Measurements from ENCODE around the gene LRRC37B.
"Not testable (repeated sequence)": the region's sequence is repeated elsewhere in the genome, so short reads cannot be mapped to it uniquely, and the experiment has no call there.

The LRRC37B gene

DNA sequence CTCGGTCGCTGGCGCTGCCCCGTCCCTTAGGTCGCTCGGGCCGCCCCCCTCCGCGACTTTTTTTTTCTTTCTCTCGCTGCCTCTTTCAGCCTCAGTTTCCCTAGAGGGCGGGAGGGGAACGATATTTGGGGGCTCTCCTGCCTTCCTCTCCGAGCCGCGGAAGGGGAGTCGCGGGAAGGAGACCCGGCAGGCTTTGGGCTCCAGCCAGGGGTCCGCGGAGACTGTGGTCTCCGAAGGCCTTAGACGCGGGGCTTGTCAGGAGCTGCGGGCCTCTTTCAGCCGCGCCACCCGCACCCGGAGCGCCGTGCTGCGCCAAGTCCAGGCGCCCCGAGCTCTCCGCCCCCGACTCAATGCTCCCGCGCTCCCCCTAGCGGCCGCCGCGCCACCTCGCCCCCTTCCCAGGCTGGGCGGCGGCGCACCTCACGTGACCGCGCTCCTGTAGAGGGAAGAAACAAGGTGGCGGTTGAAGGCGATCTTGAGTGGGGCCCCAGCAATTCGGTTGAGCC lies at the start of gene LRRC37B:
Gene LRRC37B (plus strand): TSS at position 427 of the 506 bp plus-strand sequence. CDS start 14,010 bp downstream, outside the sequence.
- peak; percentile 88 for DNase-seq (ENCODE audit: low spot score)

DNA sequence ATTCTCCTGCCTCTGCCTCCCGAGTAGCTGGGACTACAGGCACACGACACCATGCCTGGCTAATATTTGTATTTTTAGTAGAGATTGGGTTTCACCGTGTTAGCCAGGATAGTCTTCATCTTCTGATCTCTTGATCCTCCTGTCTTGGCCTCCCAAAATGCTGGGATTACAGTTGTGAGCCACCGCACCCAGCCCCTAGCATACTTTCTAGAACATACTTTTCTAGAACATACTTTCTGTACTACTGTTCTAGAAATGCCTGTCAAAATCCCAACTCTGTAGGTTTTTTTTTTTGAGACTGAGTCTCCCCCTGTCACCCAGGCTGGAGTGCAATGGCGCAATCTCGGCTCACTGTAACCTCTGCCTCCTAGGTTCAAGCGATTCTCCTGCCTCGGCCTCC lies 43.1 kb upstream of the LRRC37B start:
- DNase-seq (ENCODE audit: low spot score): not testable (repeated sequence)

DNA sequence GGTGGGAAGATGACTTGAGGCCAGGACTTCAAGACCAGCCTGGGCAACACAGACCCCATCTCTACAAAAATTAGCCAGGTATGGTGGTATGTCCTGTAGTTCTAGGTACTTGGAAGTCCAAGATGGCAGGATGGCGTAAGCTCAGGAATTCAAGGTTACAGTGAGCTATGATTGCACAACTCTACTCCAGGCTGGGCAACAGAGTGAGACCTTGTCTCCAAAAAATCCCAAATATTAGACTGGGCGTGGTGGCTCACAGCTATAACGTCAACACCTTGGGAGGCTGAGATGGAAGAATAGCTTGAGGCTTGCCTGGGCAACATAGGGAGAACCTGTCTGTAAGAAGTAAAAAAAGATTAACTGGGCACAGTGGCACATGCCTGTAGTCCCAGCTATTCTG lies 39.5 kb upstream of the LRRC37B start:
- DNase-seq (ENCODE audit: low spot score): no peak

DNA sequence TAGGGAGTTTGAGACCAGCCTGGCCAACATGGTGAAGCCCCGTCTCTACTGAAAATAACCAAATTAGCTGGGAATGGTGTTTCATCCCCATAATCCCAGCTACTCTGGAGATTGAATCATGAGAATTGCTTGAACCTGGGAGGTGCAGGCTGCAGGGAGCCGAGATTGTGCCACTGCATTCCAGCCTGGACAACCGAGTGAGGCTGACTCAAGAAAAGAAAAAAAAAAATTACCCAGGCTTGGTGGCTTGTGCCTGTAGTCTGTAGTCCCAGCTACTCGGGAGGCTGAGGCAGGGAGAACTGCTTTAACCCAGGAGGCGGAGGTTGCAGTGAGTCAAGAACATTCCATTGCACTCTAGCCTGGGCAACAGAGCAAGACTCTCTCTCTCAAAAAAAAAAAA lies 36.8 kb upstream of the LRRC37B start:
- not testable (repeated sequence) for DNase-seq (ENCODE audit: low spot score)

DNA sequence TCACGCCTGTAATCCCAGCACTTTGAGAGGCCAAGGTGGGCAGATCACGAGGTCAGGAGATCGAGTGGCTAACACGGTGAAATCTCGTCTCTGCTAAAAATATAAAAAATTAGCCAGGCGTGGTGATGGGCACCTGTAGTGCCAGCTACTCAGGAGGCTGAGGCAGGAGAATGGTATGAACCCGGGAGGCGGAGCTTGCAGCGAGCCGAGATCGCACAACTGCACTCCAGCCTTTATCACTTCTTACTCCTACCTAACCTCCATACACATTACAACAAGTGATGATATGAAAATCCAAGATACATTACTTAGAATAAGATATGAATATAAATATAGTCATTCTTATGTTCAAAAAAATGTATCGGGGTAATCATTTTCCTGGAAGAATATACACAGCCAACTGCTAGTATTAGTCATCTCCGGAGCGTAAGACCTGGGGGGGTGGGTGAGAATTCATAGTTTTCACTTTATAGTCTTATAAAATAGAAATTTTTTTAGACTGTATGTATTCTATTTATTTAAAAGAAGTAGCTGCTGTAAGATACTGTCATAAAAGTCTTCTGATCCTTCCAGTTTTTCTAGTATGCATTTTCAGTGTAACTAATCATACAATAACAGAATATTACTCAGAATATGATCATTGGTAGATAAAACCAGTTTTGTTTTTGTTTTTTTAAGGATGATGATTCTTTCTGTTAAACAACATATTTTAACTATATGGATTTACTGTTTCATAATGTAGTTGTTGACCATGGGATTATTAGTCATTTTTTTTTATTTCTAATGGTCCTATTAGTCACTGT lies 32.7 kb upstream of the LRRC37B start:
- DNase-seq (ENCODE audit: low spot score): not testable (repeated sequence)

DNA sequence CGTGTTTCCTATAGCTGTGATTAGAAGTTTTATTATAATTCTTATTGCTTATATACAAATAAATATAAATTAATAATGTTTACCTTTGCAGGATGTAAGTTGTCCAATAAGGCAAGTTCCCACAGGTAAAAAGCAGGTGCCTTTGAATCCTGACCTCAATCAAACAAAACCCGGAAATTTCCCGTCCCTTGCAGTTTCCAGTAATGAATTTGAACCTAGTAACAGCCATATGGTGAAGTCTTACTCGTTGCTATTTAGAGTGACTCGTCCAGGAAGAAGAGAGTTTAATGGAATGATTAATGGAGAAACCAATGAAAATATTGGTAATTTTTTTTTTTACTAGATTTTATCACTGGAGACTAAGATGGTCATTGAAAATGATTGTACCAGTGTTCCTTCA lies 31.8 kb upstream of the LRRC37B start:
- not testable (repeated sequence) for DNase-seq (ENCODE audit: low spot score)

DNA sequence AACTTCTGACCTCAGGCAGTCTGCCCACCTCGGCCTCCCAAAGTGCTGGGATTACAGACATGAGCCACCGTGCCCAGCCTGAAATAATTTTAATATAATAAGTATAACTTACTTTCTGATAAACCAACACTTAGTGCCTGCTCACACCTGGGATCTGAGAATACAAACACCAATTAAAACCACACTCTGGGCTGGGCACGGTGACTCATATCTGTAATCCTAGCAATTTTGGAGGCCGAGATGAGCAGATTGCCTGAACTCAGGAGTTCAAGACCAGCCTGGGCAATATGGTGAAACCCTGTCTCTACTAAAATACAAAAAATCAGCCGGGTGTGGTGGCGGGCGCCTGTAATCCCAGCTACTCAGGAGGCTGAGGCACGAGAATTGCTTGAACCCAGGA lies 15.4 kb upstream of the LRRC37B start:
- not testable (repeated sequence) for DNase-seq (ENCODE audit: low spot score)

DNA sequence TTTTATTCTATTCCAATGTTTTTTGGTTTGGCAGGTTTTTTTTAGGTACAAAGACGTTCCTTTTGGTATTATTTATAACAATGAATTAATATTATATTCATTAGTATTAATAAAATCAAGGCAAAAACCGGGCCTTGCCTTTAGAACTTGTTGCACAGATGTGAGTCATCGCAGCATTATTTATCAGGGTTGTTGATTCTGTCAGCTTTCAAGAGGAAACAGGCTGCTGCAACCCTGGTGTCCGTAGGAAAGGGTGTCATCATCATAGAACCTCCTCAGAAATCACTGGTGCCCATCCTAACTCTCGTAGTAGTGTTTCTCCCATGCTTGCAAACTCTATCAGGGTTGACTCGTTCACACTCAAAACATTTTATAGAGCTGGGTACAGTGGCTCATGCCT lies 10.2 kb upstream of the LRRC37B start:
- DNase-seq (ENCODE audit: low spot score): no peak

DNA sequence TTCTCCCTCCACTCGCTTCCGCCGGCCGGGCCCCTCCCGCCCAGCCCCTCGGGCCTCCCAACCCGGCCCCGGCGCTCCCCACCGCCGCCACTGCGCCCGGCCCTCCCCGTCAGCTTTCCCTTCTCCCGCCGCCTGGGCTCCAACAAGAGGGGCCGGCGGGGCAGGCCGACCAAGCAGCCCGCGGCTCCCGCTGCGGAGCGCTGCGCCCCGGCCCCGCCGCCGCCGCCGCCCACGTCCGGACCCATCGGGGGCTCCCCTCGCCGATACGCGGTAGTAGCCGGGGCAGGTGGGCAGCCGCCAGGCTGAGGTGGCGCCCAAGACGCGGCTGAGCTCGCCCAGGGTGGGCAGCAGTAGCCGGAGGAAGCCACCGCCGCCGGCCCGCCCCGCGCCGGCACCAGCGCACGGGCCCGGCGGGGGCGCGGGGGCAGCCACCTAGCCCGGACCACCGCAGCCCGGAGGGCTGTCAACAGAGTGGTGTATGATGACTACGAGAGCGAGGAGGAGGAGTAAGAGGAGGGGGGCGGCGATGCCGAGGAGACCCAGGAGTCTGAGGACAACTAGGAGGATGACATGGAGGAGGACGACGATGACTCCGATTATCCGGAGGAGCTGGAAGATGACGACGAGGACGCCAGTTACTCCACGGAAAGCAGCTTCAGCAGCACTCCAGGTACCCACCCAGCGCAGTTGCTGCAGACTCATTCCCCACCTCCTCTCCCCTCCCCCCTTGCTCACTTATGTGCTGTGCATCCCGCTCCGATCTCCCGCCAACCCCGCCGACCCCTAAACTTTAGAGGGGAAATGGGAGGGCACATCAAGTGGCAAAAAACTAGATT lies 498 bp downstream of the LRRC37B start:
- peak; percentile 51 for DNase-seq (ENCODE audit: low spot score)

DNA sequence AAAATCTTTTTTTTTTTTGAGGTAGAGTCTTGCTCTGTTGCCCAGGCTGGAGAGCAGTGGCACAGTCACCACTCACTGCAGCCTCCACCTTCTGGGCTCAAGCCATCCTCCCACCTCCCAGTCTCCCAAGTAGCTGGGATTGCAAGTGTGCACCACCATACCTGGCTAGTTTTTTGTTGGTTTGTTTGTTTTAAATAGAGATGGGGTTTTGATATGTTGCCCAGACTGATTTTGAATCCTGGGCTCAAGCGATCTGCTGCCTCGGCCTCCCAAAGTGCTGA lies 2.0 kb downstream of the LRRC37B start:
- DNase-seq (ENCODE audit: low spot score): no peak

DNA sequence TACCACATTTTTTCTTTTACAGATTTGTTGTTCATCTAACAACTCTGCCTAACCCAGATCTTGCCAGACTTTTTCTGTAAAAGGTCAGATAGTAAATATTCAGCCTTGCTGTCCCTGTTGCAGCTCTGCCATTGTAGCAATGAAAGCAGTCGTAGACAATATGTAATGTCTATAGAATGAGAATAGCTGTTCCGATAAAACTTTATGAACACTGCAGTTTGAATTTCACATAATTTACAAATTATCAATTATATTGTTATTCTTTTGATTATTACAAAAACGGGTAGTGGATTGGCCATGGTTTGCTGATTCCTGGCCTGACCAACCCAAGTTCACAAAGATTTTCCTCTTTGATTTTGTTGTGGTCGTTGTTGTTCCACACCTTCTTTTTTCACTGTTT lies 2.9 kb downstream of the LRRC37B start:
- DNase-seq (ENCODE audit: low spot score): no peak

DNA sequence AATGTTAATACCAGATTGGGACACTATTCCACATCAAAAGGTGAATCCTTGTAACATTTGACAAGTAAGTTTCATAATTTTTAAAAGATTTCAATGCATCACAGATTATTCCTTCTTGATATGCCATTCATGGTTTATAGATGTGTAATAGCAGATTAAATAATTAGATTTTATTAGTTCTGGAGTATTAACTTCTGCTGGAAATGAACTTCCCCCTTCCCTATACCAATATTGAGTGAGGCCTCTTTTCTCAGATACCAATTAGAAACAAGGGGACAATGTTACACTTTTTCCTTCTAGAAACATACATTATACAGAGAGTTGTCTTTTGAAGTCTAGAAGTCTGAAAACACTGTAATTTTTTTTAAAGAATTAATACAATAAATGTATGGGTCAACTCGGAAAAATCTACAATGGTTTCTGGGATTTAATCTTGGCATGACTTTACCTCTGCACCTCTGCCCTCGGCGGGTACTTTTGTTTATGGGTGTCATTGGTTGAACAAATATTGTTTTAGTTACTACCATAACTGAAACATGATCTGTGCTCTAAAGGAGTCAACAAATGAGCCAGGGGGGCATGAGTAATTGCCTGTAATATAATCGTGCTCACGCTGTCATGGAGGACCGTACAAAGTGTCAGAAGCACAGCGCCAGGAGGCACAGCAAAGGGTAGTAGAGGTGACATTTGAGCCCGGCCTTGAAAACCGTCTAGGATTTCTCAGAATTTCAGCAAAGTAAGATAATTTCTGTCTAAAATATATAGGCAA lies 8.2 kb downstream of the LRRC37B start:
- DNase-seq (ENCODE audit: low spot score): no peak

DNA sequence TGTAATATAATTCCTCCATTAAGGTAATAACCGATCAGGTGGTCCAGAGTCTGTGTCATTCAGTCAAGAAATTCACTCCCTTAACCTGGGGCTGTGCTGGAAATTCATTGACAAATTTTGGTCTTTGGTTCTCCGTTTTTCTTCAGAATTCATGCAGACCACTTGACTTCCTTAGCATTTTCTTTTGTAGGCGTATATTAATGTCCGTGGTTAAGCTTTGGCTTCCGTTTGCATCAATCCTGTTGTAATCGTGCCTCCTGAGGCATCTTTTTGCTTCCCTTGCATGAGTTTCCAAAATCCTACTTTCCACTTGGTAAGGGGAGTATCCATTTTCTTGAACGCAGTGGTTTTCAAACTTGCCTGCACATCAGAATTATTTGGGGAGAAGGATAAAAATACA lies 9.0 kb downstream of the LRRC37B start:
- DNase-seq (ENCODE audit: low spot score): no peak

DNA sequence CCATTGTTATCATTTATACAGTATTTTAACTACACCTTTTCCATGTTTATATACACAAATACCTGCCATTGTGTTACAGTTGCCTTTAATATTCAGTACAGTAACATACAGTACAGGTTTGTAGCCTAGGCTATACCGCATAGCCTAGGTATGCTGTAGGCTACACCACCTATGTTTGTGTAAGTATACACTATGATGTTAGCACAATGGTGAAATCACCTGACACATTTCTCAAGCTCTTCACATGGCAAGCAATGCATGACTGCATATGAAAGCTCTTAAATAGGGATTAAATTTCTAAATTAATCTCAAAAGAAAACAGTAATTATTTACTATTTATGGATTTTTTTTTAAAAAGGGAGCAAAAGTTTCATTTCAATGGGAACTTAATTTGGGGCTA lies 12.0 kb downstream of the LRRC37B start:
- DNase-seq (ENCODE audit: low spot score): no peak

DNA sequence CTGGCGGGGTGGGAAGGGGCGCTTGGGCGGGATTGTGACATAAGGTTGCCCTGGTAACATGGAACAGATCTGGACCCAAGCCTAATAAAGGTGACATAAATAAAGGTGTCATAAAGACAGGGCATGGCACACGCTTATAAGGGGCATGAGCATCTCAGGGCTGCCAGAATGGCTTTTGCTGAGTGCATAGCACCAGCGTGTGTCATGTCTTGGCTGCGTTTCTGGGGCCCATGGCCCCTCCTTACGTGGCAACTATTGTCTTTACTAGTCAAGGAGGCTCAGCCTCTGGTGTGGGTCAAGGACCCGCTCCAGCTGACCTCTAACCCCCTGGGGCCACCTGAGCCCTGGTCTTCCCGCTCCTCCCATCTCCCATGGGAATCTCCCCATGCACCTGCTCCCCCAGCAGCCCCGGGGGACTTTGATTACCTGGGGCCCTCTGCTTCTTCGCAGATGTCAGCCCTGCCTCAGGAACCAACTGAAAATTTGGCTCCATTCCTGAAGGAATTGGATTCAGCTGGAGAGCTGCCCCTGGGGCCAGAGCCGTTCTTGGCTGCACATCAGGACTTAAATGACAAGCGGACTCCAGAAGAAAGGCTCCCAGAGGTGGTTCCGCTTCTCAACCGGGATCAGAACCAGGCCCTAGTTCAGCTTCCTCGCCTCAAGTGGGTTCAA lies 13.9 kb downstream of the LRRC37B start:
- no peak for DNase-seq (ENCODE audit: low spot score)

DNA sequence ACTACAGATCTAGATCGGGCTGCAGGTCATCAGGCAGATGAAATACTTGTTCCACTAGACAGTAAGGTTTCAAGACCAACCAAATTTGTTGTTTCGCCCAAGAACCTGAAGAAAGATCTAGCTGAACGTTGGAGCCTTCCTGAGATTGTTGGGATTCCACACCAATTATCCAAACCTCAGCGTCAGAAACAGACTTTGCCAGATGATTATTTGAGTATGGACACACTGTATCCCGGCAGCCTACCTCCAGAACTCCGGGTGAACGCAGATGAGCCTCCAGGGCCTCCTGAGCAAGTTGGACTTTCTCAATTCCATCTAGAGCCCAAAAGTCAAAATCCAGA lies 14.4 kb downstream of the LRRC37B start:
- DNase-seq (ENCODE audit: low spot score): no peak

DNA sequence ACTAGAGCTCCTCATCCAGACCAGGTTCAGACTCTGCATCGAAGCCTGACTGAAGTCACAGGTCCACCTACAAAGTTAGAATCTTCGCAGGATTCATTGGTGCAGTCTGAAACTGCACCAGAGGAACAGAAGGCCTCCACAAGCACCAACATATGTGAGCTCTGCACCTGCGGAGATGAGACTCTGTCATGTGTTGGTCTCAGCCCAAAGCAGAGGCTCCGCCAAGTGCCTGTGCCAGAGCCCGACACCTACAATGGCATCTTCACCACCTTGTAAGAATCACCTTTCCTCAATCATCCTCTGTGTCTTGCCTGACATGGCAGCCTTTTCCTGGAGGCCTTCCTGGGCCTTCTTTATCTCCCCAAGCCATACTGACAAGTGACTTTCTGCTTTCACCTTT lies 15.4 kb downstream of the LRRC37B start:
- DNase-seq (ENCODE audit: low spot score): not testable (repeated sequence)

DNA sequence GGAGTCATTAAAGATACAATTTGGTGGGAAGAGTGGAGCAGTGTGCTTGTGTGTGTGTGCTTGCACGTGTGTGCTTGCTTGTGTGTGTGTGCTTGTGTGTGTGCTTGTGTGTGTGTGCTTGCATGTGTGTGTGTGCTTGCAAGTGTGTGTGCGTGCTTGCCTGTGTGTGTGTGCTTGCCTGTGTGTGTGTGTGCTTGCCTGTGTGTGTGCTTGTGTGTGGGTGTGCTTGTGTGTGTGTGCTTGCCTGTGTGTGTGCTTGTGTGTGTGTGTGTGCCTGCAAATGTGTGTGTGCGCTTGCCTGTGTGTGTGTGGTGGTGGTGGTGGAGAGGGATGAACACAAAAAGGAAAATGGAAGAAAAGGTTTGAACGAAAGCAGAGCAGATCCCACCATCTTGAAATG lies 20.1 kb downstream of the LRRC37B start:
- not testable (repeated sequence) for DNase-seq (ENCODE audit: low spot score)

DNA sequence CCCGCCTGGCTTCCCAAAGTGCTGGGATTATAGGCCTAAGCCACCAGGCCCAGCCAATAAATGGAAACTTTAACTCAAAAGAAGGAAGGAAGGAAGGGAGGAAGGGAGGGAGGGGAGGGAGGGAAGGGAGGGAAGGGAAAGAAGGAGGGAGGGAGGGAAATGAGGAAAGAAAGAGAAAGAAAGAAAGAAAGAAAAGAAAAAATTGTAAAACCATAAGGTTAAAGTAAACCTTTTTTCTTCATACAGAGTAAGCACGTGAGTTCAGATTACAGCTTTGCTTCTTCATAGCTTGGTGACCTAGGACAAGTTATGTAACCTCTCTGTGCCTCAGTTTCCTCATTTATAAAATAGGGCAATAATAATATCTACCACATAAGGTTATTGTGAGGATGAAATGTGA lies 26.0 kb downstream of the LRRC37B start:
- DNase-seq (ENCODE audit: low spot score): no peak

DNA sequence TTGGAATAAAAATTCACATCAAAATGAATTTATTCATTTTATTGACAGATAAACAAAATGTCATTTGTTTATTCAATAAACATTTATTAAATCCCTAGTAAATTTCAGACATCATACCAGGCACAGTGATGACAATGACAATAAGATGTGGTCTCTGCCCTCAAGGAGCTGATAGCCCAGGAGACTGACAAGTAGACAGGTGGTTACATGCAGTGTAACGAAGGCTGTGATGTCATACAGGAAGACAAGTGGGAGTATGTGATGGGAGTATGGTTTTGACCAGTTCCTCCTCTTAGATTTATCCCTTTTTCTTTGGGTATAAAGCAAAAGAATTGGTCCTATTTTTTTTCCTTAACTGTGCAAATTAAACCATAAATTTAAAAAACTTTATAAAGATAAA lies 26.6 kb downstream of the LRRC37B start:
- DNase-seq (ENCODE audit: low spot score): not testable (repeated sequence)

DNA sequence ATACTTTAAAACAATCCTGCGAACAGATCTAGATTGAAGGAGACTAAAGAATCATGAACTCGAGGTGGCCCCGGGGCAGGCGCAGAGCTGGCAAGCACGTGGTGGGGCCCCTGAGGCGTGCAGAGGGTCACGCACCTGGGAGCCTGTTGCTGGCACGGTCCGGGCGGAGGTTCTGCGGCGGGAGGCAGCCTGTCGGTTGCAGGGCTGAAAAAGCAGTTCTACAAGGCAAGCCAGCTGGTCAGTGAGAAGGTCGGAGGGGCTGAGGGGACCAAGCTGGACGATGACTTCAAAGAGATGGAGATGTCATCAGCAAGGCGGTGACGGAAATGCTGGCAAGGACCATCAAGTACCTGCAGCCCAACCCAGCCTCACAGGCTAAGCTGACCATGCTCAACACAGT lies 33.1 kb downstream of the LRRC37B start:
- not testable (repeated sequence) for DNase-seq (ENCODE audit: low spot score)

DNA sequence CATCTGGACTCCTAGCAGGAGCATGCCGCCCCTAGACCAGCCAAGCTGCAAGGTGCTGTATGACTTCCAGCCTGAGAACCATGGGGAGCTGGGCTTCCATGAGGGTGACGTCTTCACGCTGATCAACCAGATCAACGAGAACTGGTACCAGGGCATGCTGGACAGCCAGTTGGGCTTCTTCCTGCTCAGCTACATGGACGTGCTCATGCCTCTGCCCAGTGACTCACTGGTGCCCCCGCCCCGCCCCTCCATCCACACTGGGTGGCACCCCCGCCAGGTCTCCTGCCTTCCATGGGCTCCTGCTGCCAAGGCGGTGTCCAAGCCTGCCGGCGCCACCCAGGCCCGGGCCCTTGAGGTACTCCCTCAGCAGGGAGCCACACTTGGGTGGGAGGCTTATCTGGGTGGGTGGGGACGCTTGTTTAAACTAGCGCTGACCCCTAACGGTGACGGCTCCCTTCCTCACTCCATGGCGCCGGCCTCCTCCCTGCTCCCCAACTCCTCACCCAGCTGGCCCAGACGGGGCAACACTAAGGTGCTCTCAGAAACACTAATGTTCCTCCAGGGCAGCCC lies 34.2 kb downstream of the LRRC37B start:
- not testable (repeated sequence) for DNase-seq (ENCODE audit: low spot score)
